AG20443 (cell line): ENCODE data around the gene TWF2.

Experiments
- DNase-seq: peaks from one replicate; pipeline ENCODE4 v3.0.0; 2012; ENCODE audit warnings: low spot score, mixed read lengths

The TWF2 gene

GRCh38 chr3:52182196-52182595 lies 56.8 kb downstream of the TWF2 start:
- no peak for DNase-seq

- DNase-seq, result peak; percentile 89
Measured at GRCh38 chr3:52181543-52181942, 57.4 kb downstream of the TWF2 start.
